WTC11 (cell line): ENCODE measurements around the gene EMP1. TPM values are rescaled to one million over a fixed set of nuclear protein-coding genes. Genes with fewer than 3 reads are reported as not detected.
A peak's percentile ranks its signal among the peaks of the same experiment; 100 is the strongest.

Experiments used
- ATAC-seq: fragments of 200-7000 bp; cut with Tn5 transposase; 2 replicates; pipeline ENCODE4 v1.10.0; 2021; ENCODE audit warnings: mild to moderate bottlenecking, moderate library complexity
- CTCF ChIA-PET: fragments of 300-600 bp; sonication (Branson Sonifier 250); formaldehyde crosslinking; loops from one replicate; lab custom pipeline; 2021; ENCODE audit warnings: antibody characterized with exemption; lab: Charles Lee
- POLR2A ChIA-PET: fragments of 350-600 bp; sonication (Branson Sonifier 250); formaldehyde crosslinking; loops from one replicate; lab custom pipeline; 2021; ENCODE audit warnings: antibody characterized with exemption; lab: Charles Lee
- DNase-seq: peaks from one replicate; pipeline ENCODE4 v3.0.0; 2021; ENCODE audit warnings: low spot score
- H3K27ac Mint-ChIP-seq: 2 replicates; pipeline ENCODE4 v1.8.0; 2021; ENCODE audit warnings: mixed read lengths
- H3K27me3 Mint-ChIP-seq: 2 replicates; pipeline ENCODE4 v1.8.0; 2021; ENCODE audit warnings: low read depth, mild to moderate bottlenecking, moderate library complexity, mixed read lengths
- H3K36me3 Mint-ChIP-seq: 2 replicates; pipeline ENCODE4 v1.8.0; 2021; ENCODE audit warnings: mixed read lengths
- H3K4me1 Mint-ChIP-seq: 2 replicates; pipeline ENCODE4 v1.8.0; 2022; ENCODE audit warnings: mixed read lengths
- H3K4me3 Mint-ChIP-seq: 2 replicates; pipeline ENCODE4 v1.8.0; 2021; ENCODE audit warnings: mild to moderate bottlenecking, moderate library complexity, mixed read lengths
- H3K9me3 Mint-ChIP-seq: 2 replicates; pipeline ENCODE4 v1.8.0; 2021; ENCODE audit warnings: mixed read lengths
- AR ChIP-seq: fragments of 250-450 bp; sonication (Bioruptor Pico); IDR thresholded peaks from 2 replicates; pipeline ENCODE4 v1.9.0; 2021; ENCODE audit warnings: mild to moderate bottlenecking
- ATF1 ChIP-seq: sonication (generic); formaldehyde crosslinking; IDR thresholded peaks from 2 replicates; pipeline ENCODE4 v1.8.1; 2023; ENCODE audit warnings: mild to moderate bottlenecking, moderate library complexity, missing genetic modification reagents
- CREM ChIP-seq: sonication (generic); formaldehyde crosslinking; IDR thresholded peaks from 2 replicates; pipeline ENCODE4 v1.8.1; 2022; ENCODE audit warnings: mild to moderate bottlenecking, missing genetic modification reagents, moderate library complexity
- ETV6 ChIP-seq: sonication (generic); formaldehyde crosslinking; IDR thresholded peaks from 2 replicates; pipeline ENCODE4 v1.8.1; 2022; ENCODE audit warnings: mild to moderate bottlenecking, missing genetic modification reagents
- FOXP1 ChIP-seq: sonication (generic); formaldehyde crosslinking; IDR thresholded peaks from 2 replicates; pipeline ENCODE4 v1.8.0; 2022; ENCODE audit warnings: missing genetic modification reagents, mild to moderate bottlenecking, moderate library complexity, borderline replicate concordance
- HMGA2 ChIP-seq: fragments of 250-450 bp; sonication (Bioruptor Pico); IDR thresholded peaks from 2 replicates; pipeline ENCODE4 v1.4.0; 2021; ENCODE audit warnings: mild to moderate bottlenecking, moderate library complexity
- IRF2 ChIP-seq: sonication (generic); formaldehyde crosslinking; IDR thresholded peaks from 2 replicates; pipeline ENCODE4 v1.8.0; 2022; ENCODE audit warnings: low read depth, missing genetic modification reagents, borderline replicate concordance
- MXD4 ChIP-seq: fragments of 250-450 bp; sonication (Bioruptor Pico); IDR thresholded peaks from 2 replicates; pipeline ENCODE4 v1.8.0; 2021; ENCODE audit warnings: mild to moderate bottlenecking, moderate library complexity, borderline replicate concordance
- NFATC4 ChIP-seq: fragments of 250-450 bp; sonication (Bioruptor Pico); IDR thresholded peaks from 2 replicates; pipeline ENCODE4 v1.9.0; 2021; ENCODE audit warnings: mild to moderate bottlenecking
- NFE2L1 ChIP-seq: sonication (generic); formaldehyde crosslinking; IDR thresholded peaks from 2 replicates; pipeline ENCODE4 v1.8.1; 2023; ENCODE audit warnings: missing genetic modification reagents
- NR2C2 ChIP-seq: sonication (generic); formaldehyde crosslinking; IDR thresholded peaks from 2 replicates; pipeline ENCODE4 v1.8.0; 2022; ENCODE audit warnings: mild to moderate bottlenecking, missing genetic modification reagents
- NR3C1 ChIP-seq: sonication (generic); formaldehyde crosslinking; conservative IDR thresholded peaks from 2 replicates; pipeline ENCODE4 v1.8.1; 2023; ENCODE audit warnings: low read depth, mild to moderate bottlenecking, missing genetic modification reagents
- PRRX2 ChIP-seq: fragments of 250-450 bp; sonication (Bioruptor Pico); IDR thresholded peaks from 2 replicates; pipeline ENCODE4 v1.8.0; 2021; ENCODE audit warnings: mild to moderate bottlenecking
- RORB ChIP-seq: fragments of 250-450 bp; sonication (Bioruptor Pico); IDR thresholded peaks from 2 replicates; pipeline ENCODE4 v1.9.0; 2021; ENCODE audit warnings: mild to moderate bottlenecking
- SMAD4 ChIP-seq: sonication (generic); formaldehyde crosslinking; IDR thresholded peaks from 2 replicates; pipeline ENCODE4 v1.8.0; 2022; ENCODE audit warnings: mild to moderate bottlenecking, missing genetic modification reagents
- TCF7 ChIP-seq: sonication (generic); formaldehyde crosslinking; IDR thresholded peaks from 2 replicates; pipeline ENCODE4 v1.8.0; 2022; ENCODE audit warnings: mild to moderate bottlenecking, low read depth, missing genetic modification reagents, moderate library complexity
- TEAD1 ChIP-seq: sonication (generic); formaldehyde crosslinking; IDR thresholded peaks from 2 replicates; pipeline ENCODE4 v1.8.0; 2022; ENCODE audit warnings: mild to moderate bottlenecking, missing genetic modification reagents
- TEAD4 ChIP-seq: sonication (generic); formaldehyde crosslinking; IDR thresholded peaks from 2 replicates; pipeline ENCODE4 v1.8.0; 2022; ENCODE audit warnings: mild to moderate bottlenecking, missing genetic modification reagents
- USF2 ChIP-seq: sonication (generic); formaldehyde crosslinking; IDR thresholded peaks from 2 replicates; pipeline ENCODE4 v1.8.1; 2023; ENCODE audit warnings: mild to moderate bottlenecking, missing genetic modification reagents, moderate library complexity
- ZBTB21 ChIP-seq: sonication (generic); formaldehyde crosslinking; IDR thresholded peaks from 2 replicates; pipeline ENCODE4 v1.8.1; 2023; ENCODE audit warnings: mild to moderate bottlenecking, missing genetic modification reagents, borderline replicate concordance
- ZBTB43 ChIP-seq: sonication (generic); formaldehyde crosslinking; IDR thresholded peaks from 2 replicates; pipeline ENCODE4 v1.8.1; 2023; ENCODE audit warnings: mild to moderate bottlenecking, missing genetic modification reagents
- ZNF263 ChIP-seq: sonication (generic); formaldehyde crosslinking; IDR thresholded peaks from 2 replicates; pipeline ENCODE4 v1.8.1; 2022; ENCODE audit warnings: low read depth, mild to moderate bottlenecking, moderate library complexity, missing genetic modification reagents
- ZNF396 ChIP-seq: fragments of 250-450 bp; sonication (Bioruptor Pico); IDR thresholded peaks from 2 replicates; pipeline ENCODE4 v1.8.0; 2021; ENCODE audit warnings: mild to moderate bottlenecking, moderate library complexity, borderline replicate concordance
- total RNA-seq: library from RNA; stranded (reverse); gene quantifications from 3 replicates; pipeline ENCODE4 v1.2.3, GENCODE V29; 2021
- TF ChIP-seq, protein P1 (sequence below): sonication (generic); formaldehyde crosslinking; conservative IDR thresholded peaks from 2 replicates; pipeline ENCODE4 v1.8.1; 2023; ENCODE audit warnings: mild to moderate bottlenecking, low read depth, missing genetic modification reagents, moderate library complexity
- TF ChIP-seq, protein P2 (sequence below): sonication (generic); formaldehyde crosslinking; IDR thresholded peaks from 2 replicates; pipeline ENCODE4 v1.8.1; 2023; ENCODE audit warnings: mild to moderate bottlenecking, missing genetic modification reagents

EMP1 gene
- total RNA-seq, 1 experiment from 2014 or later, result 1.4 TPM

DNA sequence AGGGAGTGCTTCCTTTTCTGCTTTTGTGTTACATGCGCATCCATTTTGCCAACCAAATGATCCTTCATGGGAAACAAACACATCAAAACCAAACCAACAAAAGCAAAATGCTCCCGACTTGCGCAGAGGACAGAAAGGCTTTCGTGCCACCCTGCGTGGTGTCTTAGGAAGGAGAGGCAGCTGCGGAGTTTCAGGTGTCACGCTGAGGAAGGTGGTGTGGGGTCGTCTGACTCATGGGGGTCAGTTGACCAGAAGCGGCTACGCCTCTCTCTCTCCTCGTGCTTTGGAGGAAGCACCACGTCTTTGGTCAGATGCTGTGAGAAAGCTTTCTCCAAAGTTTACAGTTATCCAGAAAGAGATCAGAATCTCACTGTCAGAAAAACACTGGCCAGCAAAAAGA is 7.9 kb downstream of the EMP1 start:
- ATAC-seq (peak; percentile 6; the same call in 1 of the 2 replicates), DNase-seq (no peak)
- H3K27ac Mint-ChIP-seq, result peak overlapping the region; percentile 87
- peak overlapping the region; percentile 22; the same call in 1 of the 2 replicates for H3K4me3 Mint-ChIP-seq
- H3K4me1 Mint-ChIP-seq, result peaks cover 66% of the 10 kb centered on the region
- POLR2A ChIA-PET, result no interaction called here
- H3K36me3 Mint-ChIP-seq, result no peaks in the 10 kb centered on the region
- no peaks in the 10 kb centered on the region for H3K9me3 Mint-ChIP-seq
- no peak for TF ChIP-seq NR2C2
- TF ChIP-seq ETV6 (CRISPR knock-in tag), result 0 out of 2 replicates have a peak, but pooled peaks have one; percentile 31
- 0 out of 2 replicates have a peak, but pooled peaks have one; percentile 21 for TF ChIP-seq USF2 (CRISPR knock-in tag)
- CTCF ChIA-PET, result interaction anchor here (1.3 to 4.7 kb wide), 5 partner anchors 7 to 228 kb away, joined by 3 to 40 read pairs (median 7); no protein-coding TSS in a partner anchor
- peaks cover 9% of the 10 kb centered on the region for H3K27me3 Mint-ChIP-seq

DNA sequence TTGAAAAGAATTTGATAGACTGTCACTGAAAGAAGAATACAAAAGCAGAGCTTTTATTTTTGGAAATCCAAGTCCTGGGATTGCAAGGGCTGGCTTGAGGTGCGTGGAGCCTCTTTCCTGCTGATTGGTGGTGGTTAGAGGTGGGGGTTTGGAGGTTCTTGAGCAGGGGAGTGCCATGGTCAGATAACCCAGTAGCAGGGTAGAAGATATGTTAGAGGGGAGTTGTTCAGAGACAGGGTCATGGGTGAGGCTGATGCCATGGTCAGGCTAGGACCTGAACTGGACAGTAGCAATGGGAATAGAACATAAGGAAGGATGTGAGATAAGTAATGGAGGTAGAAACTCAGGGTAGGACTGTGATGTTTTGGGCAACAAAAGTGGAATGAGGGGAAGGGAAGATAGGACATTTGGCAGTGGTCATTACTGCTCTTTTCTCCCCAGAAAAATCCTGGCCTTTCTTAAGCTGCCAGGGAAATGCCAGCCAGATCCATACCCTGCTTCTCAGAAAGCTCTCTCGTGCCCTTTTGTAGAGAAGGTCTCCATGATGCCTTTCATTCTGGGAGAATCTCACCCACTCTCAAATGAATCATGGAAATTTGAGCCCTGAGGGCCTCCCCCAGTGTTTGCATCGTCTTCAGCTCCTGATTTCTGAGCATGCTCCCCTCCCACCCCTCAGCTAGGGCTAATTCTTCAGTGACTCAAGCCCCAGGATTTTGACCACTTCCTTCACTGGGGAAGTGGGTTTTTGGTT is 9.5 kb downstream of the EMP1 start:
- no peak for DNase-seq
- no peak for ATAC-seq
- peaks cover 9% of the 10 kb centered on the region for H3K27me3 Mint-ChIP-seq

DNA sequence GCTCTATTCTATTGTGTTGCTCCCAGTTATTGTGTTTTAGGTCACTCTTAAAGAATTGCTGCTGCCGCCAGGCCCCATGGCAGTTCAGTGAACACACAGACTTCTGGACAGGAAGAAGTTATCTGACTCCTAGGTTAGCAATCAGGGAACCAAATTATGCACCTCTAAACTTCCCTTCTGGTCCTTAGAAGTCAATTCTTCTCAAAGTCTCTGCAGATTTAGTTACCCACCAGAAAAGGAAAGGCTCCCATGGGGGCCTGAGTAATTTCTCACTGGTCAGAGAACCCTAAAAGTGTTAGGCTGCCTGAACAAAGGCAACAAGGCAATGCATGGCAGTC is 10.0 kb downstream of the EMP1 start:
- ChIA-PET CTCF (interaction anchor here (0.8 to 3.4 kb wide), 7 partner anchors 71 to 370 kb away, joined by 3 to 9 read pairs (median 7); no protein-coding TSS in a partner anchor), POLR2A (interaction anchor here (0.5 kb wide), 1 partner anchor 395 kb away, joined by 3 read pairs; no protein-coding TSS in a partner anchor)
- peaks cover 68% of the 10 kb centered on the region for H3K4me1 Mint-ChIP-seq
- DNase-seq (no peak), ATAC-seq (no peak)
- peaks cover 9% of the 10 kb centered on the region for H3K27me3 Mint-ChIP-seq
- H3K9me3 Mint-ChIP-seq, result no peaks in the 10 kb centered on the region
- H3K36me3 Mint-ChIP-seq, result no peaks in the 10 kb centered on the region
- no peak overlapping the region for H3K27ac Mint-ChIP-seq
- H3K4me3 Mint-ChIP-seq, result no peak overlapping the region
- TF ChIP-seq ATF1 (CRISPR knock-in tag), result no peak
- TF ChIP-seq SMAD4 (CRISPR knock-in tag), result no peak
- no peak for TF ChIP-seq TEAD1 (CRISPR knock-in tag)
- no peak for TF ChIP-seq MXD4
- no peak for TF ChIP-seq AR
- no peak for TF ChIP-seq ZBTB43 (CRISPR knock-in tag)
- TF ChIP-seq HMGA2 (CRISPR knock-in tag), result no peak

More for the DNA sequence above, 9.5 kb downstream of the EMP1 start:
- ChIA-PET POLR2A (interaction anchor here (0.5 kb wide), 2 partner anchors 230 to 395 kb away, joined by 3 to 7 read pairs; no protein-coding TSS in a partner anchor), CTCF (interaction anchor here (0.7 to 3.4 kb wide), 8 partner anchors 72 to 369 kb away, joined by 3 to 9 read pairs (median 6); no protein-coding TSS in a partner anchor)
- Mint-ChIP-seq H3K9me3 (no peaks in the 10 kb centered on the region), H3K36me3 (no peaks in the 10 kb centered on the region), H3K4me1 (peaks cover 67% of the 10 kb centered on the region)
- TF ChIP-seq ZNF263 (no peak), FOXP1 (CRISPR knock-in tag) (no peak), NR3C1 (CRISPR knock-in tag) (no peak), ATF1 (CRISPR knock-in tag) (no peak), TCF7 (no peak), NFE2L1 (CRISPR knock-in tag) (no peak), IRF2 (CRISPR knock-in tag) (no peak), ZBTB21 (CRISPR knock-in tag) (no peak), TEAD4 (no peak), NR2C2 (no peak), PRRX2 (no peak), CREM (CRISPR knock-in tag) (no peak), ZNF396 (CRISPR knock-in tag) (no peak), RORB (CRISPR knock-in tag) (no peak), NFATC4 (CRISPR knock-in tag) (no peak)
- TF ChIP-seq, protein P1, sequence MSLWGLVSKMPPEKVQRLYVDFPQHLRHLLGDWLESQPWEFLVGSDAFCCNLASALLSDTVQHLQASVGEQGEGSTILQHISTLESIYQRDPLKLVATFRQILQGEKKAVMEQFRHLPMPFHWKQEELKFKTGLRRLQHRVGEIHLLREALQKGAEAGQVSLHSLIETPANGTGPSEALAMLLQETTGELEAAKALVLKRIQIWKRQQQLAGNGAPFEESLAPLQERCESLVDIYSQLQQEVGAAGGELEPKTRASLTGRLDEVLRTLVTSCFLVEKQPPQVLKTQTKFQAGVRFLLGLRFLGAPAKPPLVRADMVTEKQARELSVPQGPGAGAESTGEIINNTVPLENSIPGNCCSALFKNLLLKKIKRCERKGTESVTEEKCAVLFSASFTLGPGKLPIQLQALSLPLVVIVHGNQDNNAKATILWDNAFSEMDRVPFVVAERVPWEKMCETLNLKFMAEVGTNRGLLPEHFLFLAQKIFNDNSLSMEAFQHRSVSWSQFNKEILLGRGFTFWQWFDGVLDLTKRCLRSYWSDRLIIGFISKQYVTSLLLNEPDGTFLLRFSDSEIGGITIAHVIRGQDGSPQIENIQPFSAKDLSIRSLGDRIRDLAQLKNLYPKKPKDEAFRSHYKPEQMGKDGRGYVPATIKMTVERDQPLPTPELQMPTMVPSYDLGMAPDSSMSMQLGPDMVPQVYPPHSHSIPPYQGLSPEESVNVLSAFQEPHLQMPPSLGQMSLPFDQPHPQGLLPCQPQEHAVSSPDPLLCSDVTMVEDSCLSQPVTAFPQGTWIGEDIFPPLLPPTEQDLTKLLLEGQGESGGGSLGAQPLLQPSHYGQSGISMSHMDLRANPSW (CRISPR knock-in tag), result no peak
- TF ChIP-seq, protein P2, sequence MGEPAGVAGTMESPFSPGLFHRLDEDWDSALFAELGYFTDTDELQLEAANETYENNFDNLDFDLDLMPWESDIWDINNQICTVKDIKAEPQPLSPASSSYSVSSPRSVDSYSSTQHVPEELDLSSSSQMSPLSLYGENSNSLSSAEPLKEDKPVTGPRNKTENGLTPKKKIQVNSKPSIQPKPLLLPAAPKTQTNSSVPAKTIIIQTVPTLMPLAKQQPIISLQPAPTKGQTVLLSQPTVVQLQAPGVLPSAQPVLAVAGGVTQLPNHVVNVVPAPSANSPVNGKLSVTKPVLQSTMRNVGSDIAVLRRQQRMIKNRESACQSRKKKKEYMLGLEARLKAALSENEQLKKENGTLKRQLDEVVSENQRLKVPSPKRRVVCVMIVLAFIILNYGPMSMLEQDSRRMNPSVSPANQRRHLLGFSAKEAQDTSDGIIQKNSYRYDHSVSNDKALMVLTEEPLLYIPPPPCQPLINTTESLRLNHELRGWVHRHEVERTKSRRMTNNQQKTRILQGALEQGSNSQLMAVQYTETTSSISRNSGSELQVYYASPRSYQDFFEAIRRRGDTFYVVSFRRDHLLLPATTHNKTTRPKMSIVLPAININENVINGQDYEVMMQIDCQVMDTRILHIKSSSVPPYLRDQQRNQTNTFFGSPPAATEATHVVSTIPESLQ (CRISPR knock-in tag), result no peak
- TF ChIP-seq, all 79 proteins: peak for 0
- Mint-ChIP-seq H3K27ac (no peak overlapping the region), H3K4me3 (no peak overlapping the region)
